NCI-H1105 (cell line): Measurements from ENCODE around the gene ALPK3.

ENCODE experiments used
- DNase-seq: peaks from one replicate; lab custom pipeline; 2025; lab: John Stamatoyannopoulos, UW

Gene ALPK3

GRCh38 chr15:84816694-84817465 lies at the start of gene ALPK3:
Gene ALPK3 (plus strand): TSS chr15:84817356. CDS start chr15:84817453, 97 bp downstream.
- no peak for DNase-seq

GRCh38 chr15:84772031-84772430 lies 45.1 kb upstream of the ALPK3 start:
- DNase-seq: no peak

- DNase-seq: no peak
Measured at GRCh38 chr15:84772467-84772866, 44.7 kb upstream of the ALPK3 start.

- DNase-seq: no peak
Measured at GRCh38 chr15:84773716-84774115, 43.4 kb upstream of the ALPK3 start.

- no peak for DNase-seq
Measured at GRCh38 chr15:84775867-84776449, 41.2 kb upstream of the ALPK3 start.

GRCh38 chr15:84778194-84778593 lies 39.0 kb upstream of the ALPK3 start:
- DNase-seq: no peak

GRCh38 chr15:84780492-84780891 lies 36.7 kb upstream of the ALPK3 start:
- no peak for DNase-seq

- no peak for DNase-seq
Measured at GRCh38 chr15:84781495-84781894, 35.7 kb upstream of the ALPK3 start.

GRCh38 chr15:84782346-84782745 lies 34.8 kb upstream of the ALPK3 start:
- no peak for DNase-seq

- no peak for DNase-seq
Measured at GRCh38 chr15:84783493-84784251, 33.5 kb upstream of the ALPK3 start.

- no peak for DNase-seq
Measured at GRCh38 chr15:84784262-84784661, 32.9 kb upstream of the ALPK3 start.

GRCh38 chr15:84785053-84785452 lies 32.1 kb upstream of the ALPK3 start:
- DNase-seq: no peak

- DNase-seq: no peak
Measured at GRCh38 chr15:84788500-84788899, 28.7 kb upstream of the ALPK3 start.

- DNase-seq: no peak
Measured at GRCh38 chr15:84789762-84790161, 27.4 kb upstream of the ALPK3 start.

- DNase-seq: no peak
Measured at GRCh38 chr15:84790676-84791075, 26.5 kb upstream of the ALPK3 start.

- DNase-seq: no peak
Measured at GRCh38 chr15:84791763-84792162, 25.4 kb upstream of the ALPK3 start.

GRCh38 chr15:84793431-84794161 lies 23.6 kb upstream of the ALPK3 start:
- DNase-seq: no peak

- no peak for DNase-seq
Measured at GRCh38 chr15:84794162-84794547, 23.0 kb upstream of the ALPK3 start.

GRCh38 chr15:84795186-84795585 lies 22.0 kb upstream of the ALPK3 start:
- DNase-seq: no peak

GRCh38 chr15:84797212-84797611 lies 19.9 kb upstream of the ALPK3 start:
- DNase-seq: no peak

- DNase-seq: no peak
Measured at GRCh38 chr15:84797801-84798200, 19.4 kb upstream of the ALPK3 start.

GRCh38 chr15:84798436-84798946 lies 18.7 kb upstream of the ALPK3 start:
- no peak for DNase-seq
